Pancreas (tissue), 10 donors: ENCODE data around the gene EXOC6. TPM values are rescaled to one million over a fixed set of nuclear protein-coding genes. Genes with fewer than 3 reads are reported as not detected.
A peak's percentile ranks its signal among the peaks of the same experiment; 100 is the strongest.

Source experiments
- ATAC-seq, 4 donors: fragments of 200-7000 bp; cut with Tn5 transposase; one replicate each; pipeline versions ENCODE4 v1.8.0 to v1.9.1; 2020; ENCODE audit warnings: mild to moderate bottlenecking in 4 of 4, moderate library complexity in 4 of 4
- DNase-seq, 6 donors: peaks; one replicate each; pipeline ENCODE4 v3.0.0-alpha.2; 2020
- FAIRE-seq: peaks from 2 replicates; lab custom pipeline; 2012; peaks lifted over from hg19 to GRCh38; lab: Jason Lieb, UNC
- H3K27ac ChIP-seq, 4 donors: fragments of 200-600 bp; sonication (generic); 1 replicate in 3 of 4; 2 replicates in 1 of 4; pipeline versions ENCODE4 v1.5.0 to v1.8.0; 2020
- H3K27me3 ChIP-seq, 4 donors: fragments of 200-600 bp; one replicate each; pipeline ENCODE4 v1.8.0; 2021
- H3K36me3 ChIP-seq, 3 donors: fragments of 200-600 bp; sonication (generic) in 1 of 3; one replicate each; pipeline versions ENCODE4 v1.5.0 to v1.8.0; 2020 to 2021
- H3K4me1 ChIP-seq, 3 donors: fragments of 200-600 bp; one replicate each; pipeline ENCODE4 v1.8.0; 2021
- H3K4me3 ChIP-seq, 4 donors: fragments of 200-600 bp; sonication (generic) in 2 of 4; one replicate each; pipeline versions ENCODE4 v1.5.0 to v1.8.0; 2020 to 2021
- H3K9me3 ChIP-seq, 4 donors: fragments of 200-600 bp; one replicate each; pipeline ENCODE4 v1.8.0; 2021
- WGBS, 2 donors: extraction: QIAGEN DNeasy Blood & Tissue Kit; methylation state at CpG; one replicate each; pipeline ENCODE4 v1.1.7; 2013; 5-methylcytosine and 5-hydroxymethylcytosine counted together
- intact Hi-C, 3 donors: fragments of 100-400 bp; cut with DNase I; formaldehyde crosslinking; loops; one replicate each; pipeline versions ENCODE4 v1.11.1 to v1.14.2; 2022
- polyA plus RNA-seq, 2 donors: library from polyadenylated mRNA; stranded (reverse); fragments of 200-250 nt; gene quantifications; one replicate each; pipeline ENCODE4 v1.2.3, GENCODE V29; 2013
- total RNA-seq, 6 donors: library from RNA; stranded (reverse); fragmentation: NEBNext Ultra II Directional in 4 of 6; extraction: Animal tissue kit (Norgen Biotek cat#: 25700) in 4 of 6; gene quantifications; one replicate each; pipeline versions ENCODE4 v1.2.1 to v1.2.4, GENCODE V29; 2021 to 2023
- TF ChIP-seq, protein P1 (sequence below), 4 donors: fragments of 200-600 bp; sonication (generic) in 3 of 4; IDR thresholded peaks; one replicate each; pipeline versions ENCODE4 v1.5.0 to v1.8.0; 2021; ENCODE audit warnings: antibody characterized with exemption in 4 of 4
- donor health status: healthy with polysubstance abuse.
- donor health status: DM: no; HTN: no; CAD: no; lungs with moderate emphysema.
- donor health status: DM: no; HTN: no; CAD: no.
- donor health status: control.
- donor health status: control.
- donor health status: Bipolar disorder and iron deficiency.
- donor health status: DM: yes; HTN: yes; CAD: no.
- donor health status: DM: no; HTN: no; CAD: no.
- donor health status: DM: no; HTN: no; CAD: no.
- donor health status: DM: yes; HTN: yes; CAD: no.

EXOC6 gene
- total and polyA plus RNA-seq, 8 donors: 4.2 to 10.3 (median 7.3) TPM

GRCh38 chr10:92868036-92868435, 19.7 kb downstream of the EXOC6 start:
- Histone ChIP-seq H3K4me3 (no peak overlapping the region), H3K36me3 (no peaks in the 10 kb centered on the region), H3K9me3 (no peaks in the 10 kb centered on the region), H3K27me3 (no peaks in the 10 kb centered on the region), H3K4me1 (peaks cover 0 to 6% (median 0%) of the 10 kb centered on the region in 3 donors), H3K27ac (no peak overlapping the region)
- intact Hi-C loops: no loop called here
- WGBS, 2 donors: 60 to 64% methylated on average over 3 of the region's 3 CpGs
- FAIRE-seq (no peak), DNase-seq (no peak), ATAC-seq (no peak)
- TF ChIP-seq, protein P1, sequence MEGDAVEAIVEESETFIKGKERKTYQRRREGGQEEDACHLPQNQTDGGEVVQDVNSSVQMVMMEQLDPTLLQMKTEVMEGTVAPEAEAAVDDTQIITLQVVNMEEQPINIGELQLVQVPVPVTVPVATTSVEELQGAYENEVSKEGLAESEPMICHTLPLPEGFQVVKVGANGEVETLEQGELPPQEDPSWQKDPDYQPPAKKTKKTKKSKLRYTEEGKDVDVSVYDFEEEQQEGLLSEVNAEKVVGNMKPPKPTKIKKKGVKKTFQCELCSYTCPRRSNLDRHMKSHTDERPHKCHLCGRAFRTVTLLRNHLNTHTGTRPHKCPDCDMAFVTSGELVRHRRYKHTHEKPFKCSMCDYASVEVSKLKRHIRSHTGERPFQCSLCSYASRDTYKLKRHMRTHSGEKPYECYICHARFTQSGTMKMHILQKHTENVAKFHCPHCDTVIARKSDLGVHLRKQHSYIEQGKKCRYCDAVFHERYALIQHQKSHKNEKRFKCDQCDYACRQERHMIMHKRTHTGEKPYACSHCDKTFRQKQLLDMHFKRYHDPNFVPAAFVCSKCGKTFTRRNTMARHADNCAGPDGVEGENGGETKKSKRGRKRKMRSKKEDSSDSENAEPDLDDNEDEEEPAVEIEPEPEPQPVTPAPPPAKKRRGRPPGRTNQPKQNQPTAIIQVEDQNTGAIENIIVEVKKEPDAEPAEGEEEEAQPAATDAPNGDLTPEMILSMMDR (IDR thresholded peaks at IDR 0.05): no peak

GRCh38 chr10:92868557-92868956, 20.2 kb downstream of the EXOC6 start:
- Histone ChIP-seq H3K27me3 (no peaks in the 10 kb centered on the region), H3K4me1 (peaks cover 0 to 6% (median 0%) of the 10 kb centered on the region in 3 donors), H3K27ac (no peak overlapping the region), H3K36me3 (no peaks in the 10 kb centered on the region), H3K4me3 (no peak overlapping the region), H3K9me3 (no peaks in the 10 kb centered on the region)
- TF ChIP-seq, protein P1 (IDR thresholded peaks at IDR 0.05): no peak
- WGBS, 2 donors: 91 to 92% methylated on average over 1 of the region's 1 CpG
- ATAC-seq (no peak), FAIRE-seq (no peak), DNase-seq (no peak)
- intact Hi-C loops: no loop called here

DNA sequence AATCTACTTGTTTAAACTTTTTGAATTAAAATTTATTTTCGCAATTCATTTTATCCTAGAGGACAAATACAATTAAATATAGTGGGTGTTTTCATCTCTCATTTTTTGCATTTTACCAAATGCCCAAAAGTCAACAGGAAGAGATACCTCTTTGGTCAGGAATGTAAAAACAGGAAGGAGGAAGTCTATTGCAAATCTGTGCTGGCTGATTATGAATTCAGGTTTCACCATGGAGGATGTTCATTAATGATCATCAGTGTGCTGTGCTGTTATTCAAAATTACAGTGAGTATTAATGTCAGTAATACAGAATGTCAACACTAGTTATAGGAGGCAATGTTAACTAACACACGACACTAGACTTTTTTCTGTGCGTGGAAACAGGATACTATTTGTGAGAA, 24.7 kb downstream of the EXOC6 start:
- DNase-seq (no peak), ATAC-seq (no peak), FAIRE-seq (no peak)
- Histone ChIP-seq H3K4me3 (no peak overlapping the region), H3K4me1 (peaks cover 0 to 10% (median 3%) of the 10 kb centered on the region in 3 donors), H3K36me3 (no peaks in the 10 kb centered on the region), H3K27me3 (no peaks in the 10 kb centered on the region), H3K9me3 (no peaks in the 10 kb centered on the region), H3K27ac (no peak overlapping the region)
- 87 to 90% methylated on average over 3 of the region's 3 CpGs for WGBS, 2 donors
- TF ChIP-seq, protein P1 (IDR thresholded peaks at IDR 0.05): no peak
- intact Hi-C loops: no loop called here

DNA sequence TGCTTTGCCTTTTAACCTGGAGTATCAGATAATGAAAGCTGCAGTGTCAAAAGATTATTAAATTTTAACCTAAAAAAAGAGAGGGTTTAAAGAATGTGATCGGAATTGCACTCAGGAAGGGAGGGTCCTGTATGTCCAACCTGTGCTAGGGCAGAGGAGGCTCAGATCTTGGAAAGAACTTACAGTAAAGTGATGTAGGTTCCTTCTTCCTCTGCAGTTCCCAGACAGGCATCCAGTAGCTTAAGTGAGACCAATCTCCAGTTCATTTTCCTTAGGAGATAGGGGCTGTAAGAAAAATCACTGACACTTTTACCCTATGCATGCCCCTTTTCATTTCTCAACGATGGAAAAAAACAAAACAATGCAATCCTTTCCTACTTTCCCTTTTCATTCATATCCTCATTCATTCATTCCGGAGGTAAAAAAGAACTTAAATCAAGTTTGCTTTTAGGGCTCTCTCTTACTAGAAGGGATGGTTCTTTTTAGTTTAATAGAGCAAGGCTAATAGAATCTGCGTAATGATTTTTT, 28.3 kb downstream of the EXOC6 start:
- no peaks in the 10 kb centered on the region for H3K27me3 ChIP-seq
- ATAC-seq (no peak), DNase-seq (no peak), FAIRE-seq (no peak)
- 36 to 58% methylated on average over 4 of the region's 4 CpGs for WGBS, 2 donors
- no peaks in the 10 kb centered on the region for H3K36me3 ChIP-seq
- TF ChIP-seq, protein P1 (IDR thresholded peaks at IDR 0.05): no peak
- intact Hi-C loops: no loop called here
- H3K27ac ChIP-seq: no peak overlapping the region
- no peaks in the 10 kb centered on the region for H3K9me3 ChIP-seq
- H3K4me3 ChIP-seq: no peak overlapping the region
- H3K4me1 ChIP-seq: peaks cover 0 to 6% (median 3%) of the 10 kb centered on the region in 3 donors

DNA sequence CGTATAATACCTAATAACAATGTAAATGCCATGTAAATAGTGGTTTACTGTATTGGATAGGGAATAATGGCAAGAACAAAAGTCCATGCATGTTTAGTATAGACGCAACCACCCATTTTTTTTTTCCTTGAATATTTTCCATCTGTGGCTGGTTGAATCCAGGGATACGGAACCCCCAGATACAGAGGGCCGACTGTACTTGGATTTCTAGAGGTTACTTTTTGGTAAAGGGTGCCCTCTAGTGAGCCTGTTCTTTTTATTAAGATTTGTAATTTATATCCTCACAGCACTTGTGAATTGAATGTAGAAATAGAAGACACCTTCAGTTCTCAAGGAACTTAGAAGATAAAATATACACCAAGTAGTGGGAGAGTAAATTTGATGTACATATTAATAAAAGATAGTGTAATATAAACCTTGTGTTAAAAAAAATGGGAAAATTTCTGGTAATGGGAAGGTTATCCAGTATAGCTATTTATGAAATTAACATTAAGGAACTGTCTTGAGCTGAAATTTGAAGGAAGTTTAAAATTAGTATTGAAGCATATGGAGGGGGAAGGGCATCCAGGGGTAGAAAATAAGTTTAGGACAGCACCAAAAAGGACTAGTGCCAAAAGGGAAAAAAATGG, 32.0 kb downstream of the EXOC6 start:
- H3K9me3 ChIP-seq: no peaks in the 10 kb centered on the region
- H3K4me1 ChIP-seq: peaks cover 3 to 6% (median 4%) of the 10 kb centered on the region in 3 donors
- no peak overlapping the region for H3K4me3 ChIP-seq
- H3K36me3 ChIP-seq: no peaks in the 10 kb centered on the region
- 25 to 32% methylated on average over 4 of the region's 4 CpGs for WGBS, 2 donors
- intact Hi-C loops: no loop called here
- TF ChIP-seq, protein P1 (IDR thresholded peaks at IDR 0.05): peak in 1 of 4 donors; percentile 27
- FAIRE-seq (peak; percentile 81), ATAC-seq (peak; percentile 71 to 85 (median 82)), DNase-seq (no peak)
- H3K27me3 ChIP-seq: no peaks in the 10 kb centered on the region
- H3K27ac ChIP-seq: no peak overlapping the region
